ENCODE measurements around the gene POTEI. TPM values are rescaled to one million over a fixed set of nuclear protein-coding genes. Genes with fewer than 3 reads are reported as not detected.
A peak's percentile ranks its signal among the peaks of the same experiment; 100 is the strongest.
"Not testable (repeated sequence)": the region's sequence is repeated elsewhere in the genome, so short reads cannot be mapped to it uniquely, and the experiment has no call there.

POTEI gene
- total RNA-seq, 2 experiments from 2014 or later, result not detected

DNA sequence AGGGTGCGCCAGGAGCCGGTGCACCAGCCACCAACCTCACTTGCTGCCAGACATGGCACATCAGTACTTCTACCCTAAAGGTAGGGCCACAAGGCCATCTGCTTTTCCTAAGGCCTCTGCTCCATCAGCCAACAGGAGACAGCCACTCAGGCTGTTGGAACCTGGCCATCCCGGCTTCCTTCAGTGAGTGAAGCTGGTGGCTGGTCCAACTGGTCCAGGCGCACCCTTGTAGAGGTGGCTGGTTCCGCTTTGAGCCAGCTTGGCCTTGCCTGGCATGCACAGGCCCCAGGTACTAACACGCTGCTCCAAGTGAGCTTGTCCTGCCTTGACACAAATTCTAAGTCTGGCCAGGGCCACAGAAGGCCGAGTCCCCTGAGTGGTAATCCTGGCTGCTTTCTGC, 58.8 kb downstream of the POTEI start:
- H3K9me3 Mint-ChIP-seq; H3K4me1 Mint-ChIP-seq; H3K4me3 Mint-ChIP-seq; DNase-seq; H3K36me3 Mint-ChIP-seq; H3K27ac Mint-ChIP-seq; ATAC-seq (ENCODE audit: low read depth); H3K27me3 Mint-ChIP-seq; POLR2A ChIA-PET: not testable (repeated sequence)

GRCh38 chr2:130427631-130428030, 81.5 kb downstream of the POTEI start:
- DNase-seq, result peak; percentile 38
- peaks cover 16% of the 10 kb centered on the region for H3K27me3 Mint-ChIP-seq
- H3K9me3 Mint-ChIP-seq, H3K36me3 Mint-ChIP-seq, H3K4me1 Mint-ChIP-seq, POLR2A ChIA-PET, H3K27ac Mint-ChIP-seq: not testable (repeated sequence)
- ATAC-seq (ENCODE audit: low read depth), result peak; percentile 22
- peak overlapping the region; percentile 57 for H3K4me3 Mint-ChIP-seq

- not testable (repeated sequence) for H3K36me3 Mint-ChIP-seq, H3K27ac Mint-ChIP-seq, H3K9me3 Mint-ChIP-seq
Observed at GRCh38 chr2:130418845-130419244, 90.3 kb downstream of the POTEI start.

GRCh38 chr2:130416693-130417092, 92.4 kb downstream of the POTEI start:
- H3K9me3 Mint-ChIP-seq; DNase-seq; H3K27me3 Mint-ChIP-seq; ATAC-seq (ENCODE audit: low read depth); H3K36me3 Mint-ChIP-seq; H3K4me3 Mint-ChIP-seq; POLR2A ChIA-PET; H3K27ac Mint-ChIP-seq; H3K4me1 Mint-ChIP-seq: not testable (repeated sequence)

More at GRCh38 chr2:130418845-130419244, 90.3 kb downstream of the POTEI start:
- POLR2A ChIA-PET; DNase-seq; H3K4me1 Mint-ChIP-seq; H3K4me3 Mint-ChIP-seq; H3K27me3 Mint-ChIP-seq; ATAC-seq (ENCODE audit: low read depth): not testable (repeated sequence)

Other genes starting within 250 kb of the POTEI start
- 10 to 100 TPM; 64.9 to 65.8 TPM for gene IMP4, start 166.4 kb downstream of the POTEI start, total RNA-seq
- gene PTPN18, start 153.3 kb downstream of the POTEI start, total RNA-seq, result 10 to 100 TPM; 57.7 to 64.5 TPM
- gene CFC1B, start 11.9 kb upstream of the POTEI start, total RNA-seq, result not detected
- gene CFC1, start 90.2 kb upstream of the POTEI start, total RNA-seq, result not detected
- gene POTEJ, start 102.1 kb upstream of the POTEI start, total RNA-seq, result not detected
- gene GPR148, start 219.7 kb upstream of the POTEI start, total RNA-seq, result not detected
- gene AMER3, start 246.2 kb upstream of the POTEI start, total RNA-seq, result not detected

Data from activated naive CD8-positive, alpha-beta T cell treated with anti-CD3 and anti-CD28 coated beads, Interleukin-2, amount 10 ng/mL, durations not matched to agents 7 days and 5 days (primary cell).